Mesothelial cell of epicardium (in vitro differentiated cells): ENCODE results near the gene RANBP6. TPM values are rescaled to one million over a fixed set of nuclear protein-coding genes. Genes with fewer than 3 reads are reported as not detected.

ENCODE experiments used
- DNase-seq, 2 experiments: peaks; one replicate each; pipeline ENCODE4 v3.0.0; 2021; ENCODE audit warnings: low spot score in 2 of 2; ENCODE audit not compliant: unreplicated experiment in 2 of 2
- H3K27ac Mint-ChIP-seq: 2 replicates; pipeline ENCODE4 v1.8.0; 2021; ENCODE audit warnings: mixed read lengths
- H3K27me3 Mint-ChIP-seq: 2 replicates; pipeline ENCODE4 v1.8.0; 2021; ENCODE audit warnings: low read depth, mixed read lengths
- H3K36me3 Mint-ChIP-seq: 2 replicates; pipeline ENCODE4 v1.8.0; 2021; ENCODE audit warnings: mixed read lengths
- H3K4me1 Mint-ChIP-seq: 2 replicates; pipeline ENCODE4 v1.8.0; 2021; ENCODE audit warnings: mixed read lengths
- H3K4me3 Mint-ChIP-seq: 2 replicates; pipeline ENCODE4 v1.8.0; 2021; ENCODE audit warnings: mild to moderate bottlenecking, moderate library complexity, mixed read lengths
- H3K9me3 Mint-ChIP-seq: 2 replicates; pipeline ENCODE4 v1.8.0; 2021; ENCODE audit warnings: mixed read lengths
- CTCF ChIP-seq: fragments of 200-600 bp; sonication (generic); IDR thresholded peaks from one replicate; pipeline ENCODE4 v1.5.0; 2021; ENCODE audit warnings: antibody characterized with exemption; ENCODE audit not compliant: unreplicated experiment
- total RNA-seq: library from RNA; stranded (reverse); gene quantifications from 3 replicates; pipeline ENCODE4 v1.2.1, GENCODE V29; 2021

The RANBP6 gene
- total RNA-seq, 1 donor from 2014 or later, result 22.0 TPM

- Mint-ChIP-seq H3K4me1 (peaks cover 6% of the 10 kb centered on the region), H3K36me3 (no peaks in the 10 kb centered on the region), H3K27ac (no peak overlapping the region), H3K9me3 (no peaks in the 10 kb centered on the region), H3K27me3 (no peaks in the 10 kb centered on the region), H3K4me3 (no peak overlapping the region)
- TF ChIP-seq CTCF, result no peak
- DNase-seq, result no peak
Observed at GRCh38 chr9:6000955-6001354, 14.5 kb downstream of the RANBP6 start.

DNA sequence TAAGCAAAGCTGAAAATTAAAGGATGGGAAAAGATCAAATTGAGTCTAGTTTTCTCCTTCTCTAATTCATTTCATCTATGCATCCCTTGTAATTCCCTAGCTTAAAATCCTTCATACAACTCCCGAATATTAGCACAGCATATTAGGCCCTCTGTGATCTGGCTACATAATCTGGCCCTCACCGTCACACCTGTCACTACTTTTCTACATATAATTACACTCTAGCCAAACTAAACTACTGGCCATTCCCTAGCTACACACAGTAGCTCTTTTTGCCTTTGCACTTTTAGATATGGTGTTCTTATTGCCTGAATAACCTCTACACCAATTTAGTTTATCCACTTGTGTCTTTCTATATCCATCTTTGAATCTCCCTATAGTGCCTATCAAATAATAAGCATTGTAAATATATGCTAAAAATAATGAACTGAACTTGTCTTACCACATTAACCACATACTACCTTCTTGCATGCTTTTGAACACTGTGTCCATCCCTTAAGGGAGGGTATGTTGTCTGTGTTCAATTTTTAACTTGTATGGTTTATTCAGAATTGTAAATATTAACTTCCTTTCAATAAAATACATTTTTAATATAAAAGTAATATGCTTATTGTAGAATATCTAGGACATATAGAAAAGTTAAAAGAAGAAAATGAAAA, 15.9 kb downstream of the RANBP6 start:
- H3K4me1 Mint-ChIP-seq, result peaks cover 11% of the 10 kb centered on the region
- no peaks in the 10 kb centered on the region for H3K27me3 Mint-ChIP-seq
- no peak for DNase-seq
- no peaks in the 10 kb centered on the region for H3K9me3 Mint-ChIP-seq
- TF ChIP-seq CTCF, result no peak
- no peak overlapping the region for H3K4me3 Mint-ChIP-seq
- H3K36me3 Mint-ChIP-seq, result no peaks in the 10 kb centered on the region
- H3K27ac Mint-ChIP-seq, result no peak overlapping the region

DNA sequence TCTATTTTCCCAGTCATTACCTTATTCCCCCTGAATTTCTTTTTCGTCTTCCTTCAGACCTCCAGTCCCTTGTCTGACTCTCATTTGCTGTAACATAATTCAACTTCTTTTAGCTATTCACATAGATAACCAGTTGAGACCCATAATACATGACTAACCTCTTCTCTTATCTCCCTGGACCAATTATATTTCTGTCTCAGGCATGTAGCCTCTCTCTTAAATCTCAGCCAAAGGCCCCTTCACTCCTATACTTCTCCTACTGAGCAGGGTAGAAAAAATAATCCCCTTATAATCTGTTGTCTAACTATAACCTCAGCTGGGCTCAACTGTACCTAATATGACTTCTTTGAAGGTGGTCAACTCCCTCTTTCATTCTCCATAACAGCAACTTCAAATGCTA, 20.9 kb downstream of the RANBP6 start:
- no peak for DNase-seq
- Mint-ChIP-seq H3K27ac (peak overlapping the region; percentile 44), H3K36me3 (peaks cover 4% of the 10 kb centered on the region), H3K9me3 (peaks cover 3% of the 10 kb centered on the region), H3K4me3 (no peak overlapping the region), H3K4me1 (peaks cover 13% of the 10 kb centered on the region), H3K27me3 (no peaks in the 10 kb centered on the region)
- TF ChIP-seq CTCF, result no peak

- Mint-ChIP-seq H3K36me3 (peaks cover 14% of the 10 kb centered on the region), H3K27me3 (no peaks in the 10 kb centered on the region), H3K4me3 (no peak overlapping the region), H3K9me3 (peaks cover 3% of the 10 kb centered on the region), H3K27ac (no peak overlapping the region), H3K4me1 (peaks cover 5% of the 10 kb centered on the region)
- no peak for DNase-seq
- no peak for TF ChIP-seq CTCF
Observed at GRCh38 chr9:5988265-5988664, 27.2 kb downstream of the RANBP6 start.

- Mint-ChIP-seq H3K4me1 (peaks cover 5% of the 10 kb centered on the region), H3K9me3 (no peaks in the 10 kb centered on the region), H3K4me3 (no peak overlapping the region), H3K27ac (no peak overlapping the region), H3K27me3 (no peaks in the 10 kb centered on the region), H3K36me3 (peaks cover 19% of the 10 kb centered on the region)
- no peak for TF ChIP-seq CTCF
- DNase-seq, result no peak
Observed at GRCh38 chr9:5983042-5983441, 32.4 kb downstream of the RANBP6 start.

DNA sequence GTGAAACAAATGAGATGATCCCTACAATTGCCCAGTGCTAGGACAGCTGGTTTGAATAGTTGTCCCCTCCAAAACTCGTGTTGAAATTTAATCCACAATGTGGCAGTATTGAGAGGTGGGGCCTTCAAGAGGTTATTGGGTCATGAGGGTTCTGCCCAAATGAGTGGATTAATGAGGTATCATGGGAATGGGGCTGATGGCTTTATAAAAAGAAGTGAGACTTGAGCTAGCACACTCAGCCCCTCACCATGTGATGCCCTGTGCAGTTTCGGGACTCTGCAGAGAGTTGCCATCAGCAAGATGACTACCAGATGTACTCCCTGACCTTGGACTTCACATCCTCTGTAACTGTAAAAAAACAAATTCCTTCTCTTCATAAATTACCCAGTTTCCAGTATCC, 33.1 kb downstream of the RANBP6 start:
- no peaks in the 10 kb centered on the region for H3K9me3 Mint-ChIP-seq
- H3K27me3 Mint-ChIP-seq, result no peaks in the 10 kb centered on the region
- H3K27ac Mint-ChIP-seq, result no peak overlapping the region
- DNase-seq, result no peak
- TF ChIP-seq CTCF, result no peak
- no peak overlapping the region for H3K4me3 Mint-ChIP-seq
- H3K4me1 Mint-ChIP-seq, result peaks cover 5% of the 10 kb centered on the region
- peaks cover 19% of the 10 kb centered on the region for H3K36me3 Mint-ChIP-seq
